ENCODE data around the gene TMCC2. TPM values are rescaled to one million over a fixed set of nuclear protein-coding genes. Genes with fewer than 3 reads are reported as not detected.

The TMCC2 gene
- total RNA-seq, 2 donors from 2014 or later, result 6.8 to 8.9 TPM

DNA sequence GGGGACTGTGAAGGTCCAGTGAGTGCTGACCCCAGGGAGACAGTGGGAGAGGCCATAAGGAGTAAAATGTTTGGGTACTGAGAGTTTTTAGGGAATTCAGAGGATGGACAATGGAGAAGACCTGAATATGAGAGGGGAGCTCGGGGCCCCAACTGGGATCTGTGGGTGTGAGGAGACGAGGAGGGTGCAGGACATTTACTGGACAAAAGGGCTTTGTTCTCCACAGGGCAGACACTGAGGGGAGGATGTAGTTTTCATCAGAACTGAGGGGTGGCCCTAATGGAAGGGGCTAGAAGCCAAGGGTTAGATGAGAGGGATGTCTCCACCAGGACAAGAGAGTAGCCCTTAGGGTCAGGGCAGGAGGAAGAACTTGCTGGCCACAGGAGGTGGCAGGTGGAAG, 30.0 kb downstream of the TMCC2 start:
- Histone ChIP-seq H3K9me3 (no peaks in the 10 kb centered on the region), H3K27ac (no peak overlapping the region), H3K36me3 (no peaks in the 10 kb centered on the region), H3K4me1 (ENCODE audit: control insufficient read depth in 1 of 2, low read depth in 2 of 2) (peaks cover 4 to 5% of the 10 kb centered on the region in 2 donors), H3K27me3 (replicated peaks; ENCODE audit: insufficient read depth) (no peaks in the 10 kb centered on the region), H3K4me3 (no peak overlapping the region)
- DNase-seq (ENCODE audit: low spot score) (no peak), ATAC-seq (ENCODE audit: insufficient number of reproducible peaks, low FRiP score, low read depth) (no peak)
- TF ChIP-seq CTCF (IDR thresholded peaks at IDR 0.05), result no peak

GRCh38 chr1:205258261-205258691, 30.5 kb downstream of the TMCC2 start:
- Histone ChIP-seq H3K4me1 (ENCODE audit: control insufficient read depth in 1 of 2, low read depth in 2 of 2) (peaks cover 4 to 5% of the 10 kb centered on the region in 2 donors), H3K27ac (no peak overlapping the region), H3K27me3 (replicated peaks; ENCODE audit: insufficient read depth) (no peaks in the 10 kb centered on the region), H3K36me3 (no peaks in the 10 kb centered on the region), H3K9me3 (no peaks in the 10 kb centered on the region), H3K4me3 (no peak overlapping the region)
- DNase-seq (ENCODE audit: low spot score) (no peak), ATAC-seq (ENCODE audit: insufficient number of reproducible peaks, low FRiP score, low read depth) (no peak)
- TF ChIP-seq CTCF (IDR thresholded peaks at IDR 0.05), result no peak

GRCh38 chr1:205258719-205259118, 31.0 kb downstream of the TMCC2 start:
- Histone ChIP-seq H3K4me3 (no peak overlapping the region), H3K27ac (no peak overlapping the region), H3K27me3 (replicated peaks; ENCODE audit: insufficient read depth) (no peaks in the 10 kb centered on the region), H3K9me3 (no peaks in the 10 kb centered on the region), H3K36me3 (no peaks in the 10 kb centered on the region), H3K4me1 (ENCODE audit: control insufficient read depth in 1 of 2, low read depth in 2 of 2) (peaks cover 4 to 5% of the 10 kb centered on the region in 2 donors)
- ATAC-seq (ENCODE audit: insufficient number of reproducible peaks, low FRiP score, low read depth) (no peak), DNase-seq (ENCODE audit: low spot score) (no peak)
- no peak for TF ChIP-seq CTCF (IDR thresholded peaks at IDR 0.05)

DNA sequence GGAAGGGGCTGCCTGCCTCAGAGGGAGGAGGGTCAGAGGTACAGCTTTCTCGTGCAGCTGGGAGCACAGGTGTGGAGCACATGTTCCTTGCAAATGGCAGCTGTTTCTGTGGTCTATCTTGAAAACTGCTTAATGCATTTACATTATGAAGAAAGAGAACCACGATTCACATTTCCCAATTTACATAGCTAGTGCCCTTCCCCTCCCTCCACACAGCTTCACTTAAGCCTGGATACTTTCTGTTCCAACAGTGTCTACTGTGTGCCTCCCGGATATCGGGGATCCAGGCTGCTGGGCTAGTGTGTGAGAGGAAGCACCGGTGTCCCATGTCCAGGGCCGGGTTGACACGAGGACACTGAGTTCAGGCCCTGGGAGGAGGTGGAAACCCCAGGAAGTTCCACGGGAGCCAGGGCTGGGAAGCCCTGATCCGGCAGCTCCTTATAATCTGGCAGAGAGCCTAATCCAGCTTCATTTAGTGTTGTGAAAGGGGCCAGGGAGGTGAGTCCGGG, 31.6 kb downstream of the TMCC2 start:
- Histone ChIP-seq H3K4me3 (no peak overlapping the region), H3K4me1 (ENCODE audit: control insufficient read depth in 1 of 2, low read depth in 2 of 2) (peaks cover 4 to 5% of the 10 kb centered on the region in 2 donors), H3K36me3 (no peaks in the 10 kb centered on the region), H3K9me3 (no peaks in the 10 kb centered on the region), H3K27ac (no peak overlapping the region), H3K27me3 (replicated peaks; ENCODE audit: insufficient read depth) (no peaks in the 10 kb centered on the region)
- ATAC-seq (ENCODE audit: insufficient number of reproducible peaks, low FRiP score, low read depth) (no peak), DNase-seq (ENCODE audit: low spot score) (no peak)
- TF ChIP-seq CTCF (IDR thresholded peaks at IDR 0.05), result no peak

DNA sequence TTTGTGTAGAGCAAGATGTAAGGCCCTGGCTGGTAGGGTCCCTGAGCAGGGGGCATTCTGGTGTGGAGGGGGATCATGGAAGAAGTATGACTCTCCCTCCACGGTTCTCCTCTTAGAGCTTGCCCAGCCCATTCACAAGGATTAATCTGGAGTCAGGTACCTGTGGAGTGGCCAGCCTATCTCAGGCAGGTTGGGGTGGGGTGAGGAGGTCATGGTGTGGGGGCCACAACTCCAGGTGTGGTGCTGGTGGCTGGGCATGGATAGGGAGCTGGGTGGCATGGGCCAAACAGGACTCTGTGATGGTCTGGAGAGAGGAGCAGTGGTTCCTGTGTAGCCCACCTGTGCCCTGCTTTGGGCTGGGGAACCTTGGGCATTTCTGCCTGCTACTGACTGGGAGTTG, 32.3 kb downstream of the TMCC2 start:
- Histone ChIP-seq H3K4me3 (no peak overlapping the region), H3K27ac (no peak overlapping the region), H3K27me3 (replicated peaks; ENCODE audit: insufficient read depth) (no peaks in the 10 kb centered on the region), H3K9me3 (no peaks in the 10 kb centered on the region), H3K4me1 (ENCODE audit: control insufficient read depth in 1 of 2, low read depth in 2 of 2) (peaks cover 4 to 5% of the 10 kb centered on the region in 2 donors), H3K36me3 (no peaks in the 10 kb centered on the region)
- no peak for ATAC-seq (ENCODE audit: insufficient number of reproducible peaks, low FRiP score, low read depth)
- no peak for DNase-seq (ENCODE audit: low spot score)
- no peak for TF ChIP-seq CTCF (IDR thresholded peaks at IDR 0.05)

Data from thoracic aorta (tissue), 2 donors.